Measurements from ENCODE around the gene SLC26A11.

SLC26A11 gene

GRCh38 chr17:80227156-80227555 lies 6.9 kb downstream of the SLC26A11 start:
- TF ChIP-seq CTCF (IDR thresholded peaks at IDR 0.05; ENCODE audit: control insufficient read depth, extremely low read depth, insufficient read depth) = no peak
- DNase-seq (ENCODE audit: low read depth) = no peak
- H3K4me3 ChIP-seq (ENCODE audit: low read depth, low read length) = no peak overlapping the region

GRCh38 chr17:80227666-80228065 lies 7.4 kb downstream of the SLC26A11 start:
- no peak for TF ChIP-seq CTCF (IDR thresholded peaks at IDR 0.05; ENCODE audit: control insufficient read depth, extremely low read depth, insufficient read depth)
- no peak overlapping the region for H3K4me3 ChIP-seq (ENCODE audit: low read depth, low read length)
- no peak for DNase-seq (ENCODE audit: low read depth)

GRCh38 chr17:80228477-80228876 lies 8.2 kb downstream of the SLC26A11 start:
- no peak for TF ChIP-seq CTCF (IDR thresholded peaks at IDR 0.05; ENCODE audit: control insufficient read depth, extremely low read depth, insufficient read depth)
- H3K4me3 ChIP-seq (ENCODE audit: low read depth, low read length) = no peak overlapping the region
- DNase-seq (ENCODE audit: low read depth) = no peak

GRCh38 chr17:80229011-80229410 lies 8.8 kb downstream of the SLC26A11 start:
- no peak overlapping the region for H3K4me3 ChIP-seq (ENCODE audit: low read depth, low read length)
- TF ChIP-seq CTCF (IDR thresholded peaks at IDR 0.05; ENCODE audit: control insufficient read depth, extremely low read depth, insufficient read depth) = no peak
- no peak for DNase-seq (ENCODE audit: low read depth)

- no peak overlapping the region for H3K4me3 ChIP-seq (ENCODE audit: low read depth, low read length)
- no peak for TF ChIP-seq CTCF (IDR thresholded peaks at IDR 0.05; ENCODE audit: control insufficient read depth, extremely low read depth, insufficient read depth)
- DNase-seq (ENCODE audit: low read depth) = no peak
These were observed 12.2 kb downstream of the SLC26A11 start for GRCh38 chr17:80232438-80232837.

- no peak overlapping the region for H3K4me3 ChIP-seq (ENCODE audit: low read depth, low read length)
- no peak for TF ChIP-seq CTCF (IDR thresholded peaks at IDR 0.05; ENCODE audit: control insufficient read depth, extremely low read depth, insufficient read depth)
- no peak for DNase-seq (ENCODE audit: low read depth)
These were observed 13.0 kb downstream of the SLC26A11 start for GRCh38 chr17:80233202-80233601.

- DNase-seq (ENCODE audit: low read depth) = no peak
- no peak for TF ChIP-seq CTCF (IDR thresholded peaks at IDR 0.05; ENCODE audit: control insufficient read depth, extremely low read depth, insufficient read depth)
- H3K4me3 ChIP-seq (ENCODE audit: low read depth, low read length) = no peak overlapping the region
These were observed 16.7 kb downstream of the SLC26A11 start for GRCh38 chr17:80236911-80237310.
